Mesenteric fat pad (tissue), 1 donor: ENCODE results near the gene DPEP2. TPM values are rescaled to one million over a fixed set of nuclear protein-coding genes. Genes with fewer than 3 reads are reported as not detected.
"Not testable (repeated sequence)": the region's sequence is repeated elsewhere in the genome, so short reads cannot be mapped to it uniquely, and the experiment has no call there.

Source experiments
- DNase-seq: peaks from one replicate; pipeline ENCODE4 v3.0.0-alpha.2; 2020; ENCODE audit warnings: low spot score
- total RNA-seq: library from RNA; stranded (reverse); fragmentation: NEBNext Ultra II Directional; extraction: Animal tissue kit (Norgen Biotek cat#: 25700); gene quantifications from one replicate; pipeline ENCODE4 v1.2.1, GENCODE V29; 2021
- donor health status: DM: yes; HTN: yes; CAD: no.

The DPEP2 gene
- total RNA-seq, 1 donor from 2014 or later, result 1.5 TPM

GRCh38 chr16:67939507-67940445 is 59.5 kb downstream of the DPEP2 start:
- no peak for DNase-seq

GRCh38 chr16:67937713-67938112 is 61.6 kb downstream of the DPEP2 start:
- not testable (repeated sequence) for DNase-seq

Other genes starting within 250 kb of the DPEP2 start
- gene RANBP10, start 192.9 kb downstream of the DPEP2 start, total RNA-seq, result 14.5 TPM
- gene TSNAXIP1, start 192.6 kb downstream of the DPEP2 start, total RNA-seq, result 1.1 TPM
- 21.6 TPM for gene THAP11, start 157.2 kb downstream of the DPEP2 start, total RNA-seq
- 87.6 TPM for gene NUTF2, start 152.6 kb downstream of the DPEP2 start, total RNA-seq
- gene CENPT, start 151.8 kb downstream of the DPEP2 start, total RNA-seq, result 35.5 TPM
- 41.3 TPM for gene EDC4, start 126.4 kb downstream of the DPEP2 start, total RNA-seq
- gene NRN1L, start 114.6 kb downstream of the DPEP2 start, total RNA-seq, result not detected
- 28.6 TPM for gene PSKH1, start 106.2 kb downstream of the DPEP2 start, total RNA-seq
- gene CTRL, start 67.6 kb downstream of the DPEP2 start, total RNA-seq, result 1.3 TPM
- gene PSMB10, start 62.6 kb downstream of the DPEP2 start, total RNA-seq, result 53.8 TPM
- gene LCAT, start 55.4 kb downstream of the DPEP2 start, total RNA-seq, result 32.1 TPM
- gene SLC12A4, start 30.8 kb downstream of the DPEP2 start, total RNA-seq, result 113 TPM
- 0.16 TPM for gene DPEP3, start 19.0 kb downstream of the DPEP2 start, total RNA-seq
- gene DPEP2NB, start 16.4 kb upstream of the DPEP2 start, total RNA-seq, result not detected
- gene DDX28, start 23.7 kb upstream of the DPEP2 start, total RNA-seq, result 7.8 TPM
- gene DUS2, start 23.8 kb upstream of the DPEP2 start, total RNA-seq, result 17.4 TPM
- 38.2 TPM for gene NFATC3, start 85.9 kb upstream of the DPEP2 start, total RNA-seq
- 0.71 TPM for gene ESRP2, start 236.6 kb upstream of the DPEP2 start, total RNA-seq
- 40.2 TPM for gene PLA2G15, start 245.9 kb upstream of the DPEP2 start, total RNA-seq